Mesenteric fat pad (tissue), 1 donor: ENCODE results near the gene PSMA6. TPM values are rescaled to one million over a fixed set of nuclear protein-coding genes. Genes with fewer than 3 reads are reported as not detected.

Source experiments
- DNase-seq: peaks from one replicate; pipeline ENCODE4 v3.0.0-alpha.2; 2020; ENCODE audit warnings: low spot score
- total RNA-seq: library from RNA; stranded (reverse); fragmentation: NEBNext Ultra II Directional; extraction: Animal tissue kit (Norgen Biotek cat#: 25700); gene quantifications from one replicate; pipeline ENCODE4 v1.2.1, GENCODE V29; 2021
- donor health status: DM: yes; HTN: yes; CAD: no.

PSMA6 gene
- total RNA-seq, 1 donor from 2014 or later, result 200 TPM

DNA sequence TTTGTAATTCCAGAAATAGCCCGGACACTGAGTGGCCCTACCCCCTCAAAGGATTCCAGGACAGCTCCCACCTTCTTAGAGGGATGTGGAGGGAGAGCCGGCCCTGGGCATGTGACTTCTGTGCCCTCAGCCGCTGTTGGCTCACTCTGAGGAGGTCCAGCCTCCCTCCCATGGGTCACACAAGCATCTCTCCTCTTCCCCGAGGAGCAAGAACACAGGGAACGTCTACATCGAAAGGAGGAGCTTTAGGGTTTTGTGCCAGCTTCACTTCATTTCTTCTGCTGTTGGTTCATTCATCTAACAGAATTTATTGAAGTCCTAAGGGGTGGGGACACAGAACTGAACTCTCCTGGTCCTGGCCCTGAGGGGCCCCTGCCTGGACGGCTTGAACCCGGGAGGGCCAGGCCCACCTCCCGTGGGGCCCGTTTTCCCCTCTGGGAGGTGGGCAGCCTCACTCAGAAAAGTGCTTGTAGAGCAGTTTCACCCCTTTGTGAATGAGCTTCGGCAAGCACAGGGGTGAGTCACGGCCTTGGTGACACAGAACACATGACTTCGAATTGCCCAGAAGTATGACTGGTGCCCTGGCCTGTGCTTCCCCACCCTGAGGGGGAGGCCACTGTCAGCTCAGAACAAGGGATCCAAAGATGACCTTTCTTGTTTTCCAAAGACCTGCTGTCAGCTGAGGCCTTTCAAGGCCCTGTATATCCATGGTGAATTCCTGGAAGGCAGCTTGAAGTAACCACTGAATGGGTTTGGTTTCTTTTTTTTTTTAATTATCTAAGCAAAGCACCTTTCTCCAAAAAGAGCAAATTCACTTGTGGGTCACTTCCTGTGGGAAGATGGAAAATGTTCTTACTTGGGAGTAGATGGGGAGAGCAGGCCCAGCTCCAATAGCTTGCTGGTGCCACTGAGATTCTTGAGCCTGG is 73.2 kb downstream of the PSMA6 start:
- DNase-seq, result no peak

DNA sequence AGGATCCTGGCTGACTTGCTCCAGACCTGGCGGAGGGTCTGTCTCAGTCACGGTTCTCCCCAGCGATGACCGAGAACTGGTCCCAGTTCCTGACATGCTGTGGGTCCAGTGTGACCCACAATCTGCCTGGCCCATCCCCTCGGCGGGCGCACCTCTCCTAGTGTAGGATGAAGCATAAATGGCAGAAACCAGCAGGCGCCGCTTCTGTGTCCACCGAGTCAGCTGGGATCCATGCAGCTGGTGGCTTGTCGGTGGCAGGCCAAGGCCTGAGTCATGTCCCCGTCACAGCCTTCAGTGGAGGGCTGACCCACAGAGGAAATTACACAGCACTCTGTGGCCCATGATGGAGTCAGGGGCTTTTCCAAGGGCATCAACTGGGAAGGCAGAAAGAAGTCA is 73.9 kb downstream of the PSMA6 start:
- DNase-seq, result no peak

DNA sequence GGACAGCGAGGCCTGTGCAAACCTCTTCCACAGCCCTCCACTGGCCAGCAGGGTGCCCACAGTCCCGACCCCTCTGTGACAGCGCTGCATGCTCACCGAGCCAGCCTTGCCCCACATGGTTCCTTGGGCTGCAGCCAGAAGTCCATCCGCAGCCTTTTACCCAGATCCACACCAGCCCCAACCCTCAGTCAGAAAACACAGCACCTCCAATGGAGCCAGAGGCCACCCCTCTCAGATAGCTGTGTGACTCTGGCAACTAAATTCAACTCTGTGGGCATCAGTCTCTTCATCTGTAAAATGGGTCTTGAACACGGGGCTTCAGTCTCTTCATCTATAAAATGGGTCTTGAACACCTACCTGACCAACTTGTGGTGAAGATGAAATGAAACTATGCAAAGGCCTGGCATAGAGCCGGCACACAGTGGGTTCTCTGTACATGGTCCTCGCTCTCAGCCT is 74.4 kb downstream of the PSMA6 start:
- no peak for DNase-seq

DNA sequence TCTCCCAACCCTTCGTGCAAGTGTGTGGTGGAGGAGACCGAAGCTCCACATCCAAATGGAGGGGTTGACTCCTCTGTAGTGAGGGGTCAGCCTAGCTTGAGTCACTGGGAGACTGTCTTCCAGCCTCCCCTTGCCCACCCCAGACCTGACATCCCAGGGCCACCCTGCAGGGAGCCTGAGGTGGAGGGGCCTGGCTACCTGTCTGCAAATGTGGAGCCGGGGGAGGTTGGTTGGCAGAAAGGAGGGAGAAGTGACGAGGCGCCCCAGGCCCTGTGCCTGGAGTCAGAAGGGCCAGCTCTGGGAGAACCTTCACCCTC is 74.8 kb downstream of the PSMA6 start:
- no peak for DNase-seq

Other genes with a start within 250 kb of the PSMA6 start
- gene FAM177A1, start 246.1 kb upstream of the PSMA6 start, total RNA-seq, result 58.4 TPM
- gene PPP2R3C, start 170.4 kb upstream of the PSMA6 start, total RNA-seq, result 30.0 TPM
- gene PRORP, start 169.8 kb upstream of the PSMA6 start, total RNA-seq, result 21.3 TPM
- gene NFKBIA, start 112.4 kb downstream of the PSMA6 start, total RNA-seq, result 418 TPM
- gene INSM2, start 241.8 kb downstream of the PSMA6 start, total RNA-seq, result not detected